ENCODE measurements around the gene IFFO2.

Gene IFFO2

DNA sequence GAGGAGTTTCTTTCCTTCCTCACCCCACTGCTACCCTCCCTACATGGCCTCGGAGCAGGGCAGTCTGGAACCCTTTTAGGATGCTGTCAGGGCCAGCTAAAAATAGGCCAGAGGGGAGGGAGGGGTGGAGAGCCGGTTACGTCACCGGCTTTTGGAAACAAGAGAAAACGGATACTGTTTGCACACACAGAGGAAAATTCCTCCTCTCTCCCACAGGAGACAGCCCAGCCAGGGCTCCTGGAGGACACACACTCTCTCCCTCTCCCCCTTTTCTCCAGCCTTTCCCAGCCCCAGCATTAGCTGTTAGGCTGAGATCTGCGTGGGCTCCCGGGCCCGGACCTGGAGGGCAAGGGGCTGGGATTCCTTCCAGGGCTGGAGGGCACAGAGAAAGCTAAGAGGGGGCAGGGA lies 34.2 kb downstream of the IFFO2 start:
- peaks cover 14 to 33% of the 10 kb centered on the region in 2 donors for H3K4me1 ChIP-seq (ENCODE audit: control insufficient read depth in 1 of 2, insufficient read depth in 2 of 2, low read length in 2 of 2)
- H3K9me3 ChIP-seq (ENCODE audit: control insufficient read depth in 1 of 2, low read length in 2 of 2) = no peaks in the 10 kb centered on the region
- no peaks in the 10 kb centered on the region for H3K27me3 ChIP-seq (ENCODE audit: control insufficient read depth in 1 of 2, insufficient read depth in 2 of 2, low read length in 2 of 2)
- peak overlapping the region; percentile 58 for H3K27ac ChIP-seq (ENCODE audit: low read depth, low read length)
- no peaks in the 10 kb centered on the region for H3K36me3 ChIP-seq (ENCODE audit: control insufficient read depth in 1 of 2, insufficient read depth in 2 of 2, low read length in 2 of 2)
- no peak overlapping the region for H3K4me3 ChIP-seq (ENCODE audit: low read depth in 1 of 2, low read length in 2 of 2)
- no peak overlapping the region for H3K9ac ChIP-seq (ENCODE audit: low read depth in 1 of 2, low read length in 2 of 2)

- Histone ChIP-seq H3K36me3 (ENCODE audit: control insufficient read depth in 1 of 2, insufficient read depth in 2 of 2, low read length in 2 of 2) (no peaks in the 10 kb centered on the region), H3K4me1 (ENCODE audit: control insufficient read depth in 1 of 2, insufficient read depth in 2 of 2, low read length in 2 of 2) (peaks cover 8 to 26% of the 10 kb centered on the region in 2 donors), H3K9me3 (ENCODE audit: control insufficient read depth in 1 of 2, low read length in 2 of 2) (no peaks in the 10 kb centered on the region), H3K9ac (ENCODE audit: low read depth in 1 of 2, low read length in 2 of 2) (no peak overlapping the region), H3K27me3 (ENCODE audit: control insufficient read depth in 1 of 2, insufficient read depth in 2 of 2, low read length in 2 of 2) (no peaks in the 10 kb centered on the region), H3K4me3 (ENCODE audit: low read depth in 1 of 2, low read length in 2 of 2) (no peak overlapping the region), H3K27ac (ENCODE audit: low read depth, low read length) (peak overlapping the region; percentile 30)
Measured at GRCh38 chr1:18921516-18922251, 34.8 kb downstream of the IFFO2 start.

DNA sequence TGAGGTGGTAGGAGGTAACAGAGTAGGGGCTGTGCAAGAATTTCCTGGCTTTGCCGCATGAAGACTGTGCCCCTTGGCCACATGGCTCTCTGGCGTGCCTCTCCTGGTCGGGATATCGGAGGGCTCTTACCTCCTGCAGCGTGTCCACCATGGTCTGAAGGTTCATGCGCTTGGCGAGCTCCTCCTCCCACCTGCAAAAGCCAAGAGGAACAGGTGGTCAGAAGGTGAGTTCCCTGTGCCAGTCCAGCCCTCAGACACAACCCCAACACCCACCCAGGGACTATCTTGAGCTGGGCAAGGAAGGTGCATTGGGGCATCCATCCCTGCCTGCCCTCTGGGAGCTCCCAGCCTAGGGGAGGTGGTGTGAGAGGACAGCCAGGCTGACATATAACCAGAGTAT lies 35.5 kb downstream of the IFFO2 start:
- Histone ChIP-seq H3K9me3 (ENCODE audit: control insufficient read depth in 1 of 2, low read length in 2 of 2) (no peaks in the 10 kb centered on the region), H3K9ac (ENCODE audit: low read depth in 1 of 2, low read length in 2 of 2) (no peak overlapping the region), H3K36me3 (ENCODE audit: control insufficient read depth in 1 of 2, insufficient read depth in 2 of 2, low read length in 2 of 2) (no peaks in the 10 kb centered on the region), H3K4me3 (ENCODE audit: low read depth in 1 of 2, low read length in 2 of 2) (no peak overlapping the region), H3K27ac (ENCODE audit: low read depth, low read length) (no peak overlapping the region), H3K27me3 (ENCODE audit: control insufficient read depth in 1 of 2, insufficient read depth in 2 of 2, low read length in 2 of 2) (no peaks in the 10 kb centered on the region), H3K4me1 (ENCODE audit: control insufficient read depth in 1 of 2, insufficient read depth in 2 of 2, low read length in 2 of 2) (peaks cover 8 to 21% of the 10 kb centered on the region in 2 donors)

DNA sequence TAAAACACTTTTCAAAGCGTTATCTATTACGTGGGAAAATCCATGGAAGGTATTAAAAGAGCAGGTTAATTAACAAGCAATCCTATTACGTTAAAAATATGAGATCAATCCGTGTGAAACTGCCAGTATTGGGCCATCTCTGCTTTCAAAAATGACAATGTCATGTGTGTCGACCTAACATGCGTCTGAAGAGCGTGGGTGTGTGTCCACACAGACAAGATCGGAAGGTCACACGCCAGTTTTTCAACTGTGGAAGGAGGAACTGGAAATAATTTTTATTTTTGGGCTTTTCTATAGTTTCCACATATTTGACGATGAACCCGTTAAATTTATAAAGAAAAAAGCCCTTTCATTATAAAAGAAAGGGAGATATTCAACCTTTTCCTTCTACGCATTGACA lies 36.5 kb downstream of the IFFO2 start:
- Histone ChIP-seq H3K36me3 (ENCODE audit: control insufficient read depth in 1 of 2, insufficient read depth in 2 of 2, low read length in 2 of 2) (peaks cover 0 to 2% of the 10 kb centered on the region in 2 donors), H3K9me3 (ENCODE audit: control insufficient read depth in 1 of 2, low read length in 2 of 2) (no peaks in the 10 kb centered on the region), H3K9ac (ENCODE audit: low read depth in 1 of 2, low read length in 2 of 2) (no peak overlapping the region)

GRCh38 chr1:18919197-18919905 lies 37.1 kb downstream of the IFFO2 start:
- H3K36me3 ChIP-seq (ENCODE audit: control insufficient read depth in 1 of 2, insufficient read depth in 2 of 2, low read length in 2 of 2) = peaks cover 0 to 2% of the 10 kb centered on the region in 2 donors
- no peaks in the 10 kb centered on the region for H3K9me3 ChIP-seq (ENCODE audit: control insufficient read depth in 1 of 2, low read length in 2 of 2)
- H3K4me1 ChIP-seq (ENCODE audit: control insufficient read depth in 1 of 2, insufficient read depth in 2 of 2, low read length in 2 of 2) = peaks cover 8 to 17% of the 10 kb centered on the region in 2 donors
- H3K27me3 ChIP-seq (ENCODE audit: control insufficient read depth in 1 of 2, insufficient read depth in 2 of 2, low read length in 2 of 2) = no peaks in the 10 kb centered on the region
- no peak overlapping the region for H3K4me3 ChIP-seq (ENCODE audit: low read depth in 1 of 2, low read length in 2 of 2)
- no peak overlapping the region for H3K27ac ChIP-seq (ENCODE audit: low read depth, low read length)
- H3K9ac ChIP-seq (ENCODE audit: low read depth in 1 of 2, low read length in 2 of 2) = no peak overlapping the region

More for the DNA sequence above, 36.5 kb downstream of the IFFO2 start:
- Histone ChIP-seq H3K4me3 (ENCODE audit: low read depth in 1 of 2, low read length in 2 of 2) (no peak overlapping the region), H3K27me3 (ENCODE audit: control insufficient read depth in 1 of 2, insufficient read depth in 2 of 2, low read length in 2 of 2) (no peaks in the 10 kb centered on the region), H3K4me1 (ENCODE audit: control insufficient read depth in 1 of 2, insufficient read depth in 2 of 2, low read length in 2 of 2) (peaks cover 8 to 20% of the 10 kb centered on the region in 2 donors), H3K27ac (ENCODE audit: low read depth, low read length) (no peak overlapping the region)

GRCh38 chr1:18918417-18918816 lies 38.1 kb downstream of the IFFO2 start:
- H3K27ac ChIP-seq (ENCODE audit: low read depth, low read length) = no peak overlapping the region
- peaks cover 0 to 2% of the 10 kb centered on the region in 2 donors for H3K36me3 ChIP-seq (ENCODE audit: control insufficient read depth in 1 of 2, insufficient read depth in 2 of 2, low read length in 2 of 2)
- no peak overlapping the region for H3K9ac ChIP-seq (ENCODE audit: low read depth in 1 of 2, low read length in 2 of 2)
- H3K27me3 ChIP-seq (ENCODE audit: control insufficient read depth in 1 of 2, insufficient read depth in 2 of 2, low read length in 2 of 2) = no peaks in the 10 kb centered on the region
- no peaks in the 10 kb centered on the region for H3K9me3 ChIP-seq (ENCODE audit: control insufficient read depth in 1 of 2, low read length in 2 of 2)
- no peak overlapping the region for H3K4me3 ChIP-seq (ENCODE audit: low read depth in 1 of 2, low read length in 2 of 2)
- peaks cover 8 to 9% of the 10 kb centered on the region in 2 donors for H3K4me1 ChIP-seq (ENCODE audit: control insufficient read depth in 1 of 2, insufficient read depth in 2 of 2, low read length in 2 of 2)

DNA sequence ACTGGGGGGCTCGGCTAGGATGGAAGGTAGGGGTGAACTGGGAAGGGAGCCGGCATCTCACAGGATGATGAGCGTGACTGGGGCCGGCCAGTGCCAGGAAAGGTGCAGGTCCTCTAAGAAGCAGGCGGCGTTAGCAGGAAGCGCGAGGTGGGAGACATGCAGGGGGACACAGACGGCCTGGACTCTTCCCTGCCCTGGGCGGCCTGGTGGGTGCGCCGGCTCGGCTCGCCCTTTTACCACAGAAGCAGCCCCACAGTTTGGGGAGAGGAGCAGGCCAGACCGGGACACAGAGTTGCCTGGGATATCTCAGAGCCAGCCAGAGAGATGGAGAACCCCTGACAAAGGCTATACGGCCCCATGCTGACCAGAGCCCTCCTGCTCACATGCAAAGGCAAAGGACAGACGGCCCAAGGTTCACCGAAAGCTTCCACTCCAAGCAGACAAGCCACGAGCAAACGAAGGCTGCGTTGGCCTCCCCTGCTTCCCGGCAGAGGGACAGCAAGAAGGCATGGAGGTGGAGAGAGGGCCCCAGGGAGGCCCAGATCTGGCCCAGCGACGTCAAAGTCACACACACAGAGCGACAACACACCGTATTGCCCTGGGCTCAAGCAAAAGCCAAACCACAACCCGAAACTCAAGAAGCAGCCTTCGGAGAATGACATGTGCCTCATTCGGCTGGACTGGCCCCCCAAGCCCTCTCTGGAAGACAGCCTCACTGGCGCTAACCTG lies 39.2 kb downstream of the IFFO2 start:
- H3K4me1 ChIP-seq (ENCODE audit: control insufficient read depth in 1 of 2, insufficient read depth in 2 of 2, low read length in 2 of 2) = peaks cover 0 to 5% of the 10 kb centered on the region in 2 donors
- H3K9me3 ChIP-seq (ENCODE audit: control insufficient read depth in 1 of 2, low read length in 2 of 2) = no peaks in the 10 kb centered on the region
- H3K27me3 ChIP-seq (ENCODE audit: control insufficient read depth in 1 of 2, insufficient read depth in 2 of 2, low read length in 2 of 2) = no peaks in the 10 kb centered on the region
- H3K36me3 ChIP-seq (ENCODE audit: control insufficient read depth in 1 of 2, insufficient read depth in 2 of 2, low read length in 2 of 2) = peaks cover 0 to 2% of the 10 kb centered on the region in 2 donors
- no peak overlapping the region for H3K27ac ChIP-seq (ENCODE audit: low read depth, low read length)
- H3K4me3 ChIP-seq (ENCODE audit: low read depth in 1 of 2, low read length in 2 of 2) = no peak overlapping the region
- no peak overlapping the region for H3K9ac ChIP-seq (ENCODE audit: low read depth in 1 of 2, low read length in 2 of 2)

DNA sequence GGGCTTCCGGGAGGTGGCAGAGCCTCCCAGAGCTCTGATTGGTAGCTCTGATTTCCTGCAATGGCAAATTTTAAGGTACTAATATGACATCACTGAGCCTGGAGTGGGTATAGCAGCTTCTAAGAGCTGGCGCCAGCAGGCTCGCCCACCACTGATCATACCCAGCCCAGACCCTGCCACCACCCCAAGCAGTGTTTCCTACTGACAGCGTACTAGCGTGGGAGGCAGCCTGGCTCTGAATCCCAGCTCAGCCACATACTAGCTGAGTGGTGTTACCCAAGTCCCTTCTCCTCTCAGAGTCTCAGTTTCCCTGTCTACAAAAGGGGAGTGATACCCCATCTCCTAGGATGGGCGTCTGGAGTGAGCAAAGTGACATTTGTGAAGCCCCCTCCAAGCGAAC lies 41.1 kb downstream of the IFFO2 start:
- Histone ChIP-seq H3K9me3 (ENCODE audit: control insufficient read depth in 1 of 2, low read length in 2 of 2) (no peaks in the 10 kb centered on the region), H3K27me3 (ENCODE audit: control insufficient read depth in 1 of 2, insufficient read depth in 2 of 2, low read length in 2 of 2) (no peaks in the 10 kb centered on the region), H3K9ac (ENCODE audit: low read depth in 1 of 2, low read length in 2 of 2) (no peak overlapping the region), H3K4me3 (ENCODE audit: low read depth in 1 of 2, low read length in 2 of 2) (no peak overlapping the region), H3K36me3 (ENCODE audit: control insufficient read depth in 1 of 2, insufficient read depth in 2 of 2, low read length in 2 of 2) (peaks cover 5 to 12% of the 10 kb centered on the region in 2 donors), H3K4me1 (ENCODE audit: control insufficient read depth in 1 of 2, insufficient read depth in 2 of 2, low read length in 2 of 2) (peaks cover 0 to 5% of the 10 kb centered on the region in 2 donors), H3K27ac (ENCODE audit: low read depth, low read length) (no peak overlapping the region)

DNA sequence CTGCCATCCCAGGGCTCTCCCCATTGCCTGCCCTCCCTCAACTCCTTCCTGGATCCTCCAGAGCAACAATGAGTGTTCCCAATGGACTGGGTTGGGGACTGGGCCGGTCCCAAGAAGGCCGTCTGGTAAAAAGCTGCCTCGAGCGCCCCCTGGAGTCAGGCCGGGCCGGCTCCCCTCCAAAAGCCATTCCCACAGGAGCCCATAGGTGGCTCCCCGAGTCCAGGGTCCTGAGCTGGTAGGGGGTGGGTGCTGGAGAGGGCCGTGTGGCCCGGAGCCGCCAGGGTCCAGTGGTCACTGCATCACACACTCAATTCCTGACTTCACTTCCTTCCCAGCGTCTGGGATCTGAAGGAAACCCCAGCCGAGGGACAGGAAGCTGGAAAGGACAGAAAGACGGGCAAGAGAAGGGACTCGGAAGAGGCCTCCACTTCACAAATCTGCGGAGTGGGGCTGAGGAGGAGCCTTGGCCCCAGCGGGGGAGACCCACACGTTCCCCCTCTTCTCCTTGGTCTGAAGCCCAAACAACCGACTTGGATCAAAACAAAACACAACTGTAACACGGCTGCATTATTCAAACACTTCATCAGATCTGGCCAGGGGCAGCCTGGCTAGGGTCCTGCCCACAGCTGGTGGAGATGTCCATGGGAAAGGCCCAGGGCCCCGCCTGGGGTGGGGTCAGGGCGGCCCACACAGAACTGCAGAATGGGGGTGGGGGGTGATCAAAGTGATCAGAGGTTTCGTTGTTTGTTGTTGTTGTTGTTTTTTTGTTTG lies 43.2 kb downstream of the IFFO2 start:
- H3K27ac ChIP-seq (ENCODE audit: low read depth, low read length) = no peak overlapping the region
- H3K9me3 ChIP-seq (ENCODE audit: control insufficient read depth in 1 of 2, low read length in 2 of 2) = no peaks in the 10 kb centered on the region
- H3K4me1 ChIP-seq (ENCODE audit: control insufficient read depth in 1 of 2, insufficient read depth in 2 of 2, low read length in 2 of 2) = peaks cover 0 to 5% of the 10 kb centered on the region in 2 donors
- peaks cover 10 to 18% of the 10 kb centered on the region in 2 donors for H3K36me3 ChIP-seq (ENCODE audit: control insufficient read depth in 1 of 2, insufficient read depth in 2 of 2, low read length in 2 of 2)
- no peak overlapping the region for H3K9ac ChIP-seq (ENCODE audit: low read depth in 1 of 2, low read length in 2 of 2)
- no peak overlapping the region for H3K4me3 ChIP-seq (ENCODE audit: low read depth in 1 of 2, low read length in 2 of 2)
- no peaks in the 10 kb centered on the region for H3K27me3 ChIP-seq (ENCODE audit: control insufficient read depth in 1 of 2, insufficient read depth in 2 of 2, low read length in 2 of 2)

Data from duodenal mucosa (tissue), 2 donors.